ENCODE results near the gene OR5A1. TPM values are rescaled to one million over a fixed set of nuclear protein-coding genes. Genes with fewer than 3 reads are reported as not detected.

The OR5A1 gene
- total and polyA plus RNA-seq, 4 experiments from 2014 or later, result not detected

GRCh38 chr11:59473015-59473414, 36.7 kb downstream of the OR5A1 start, which contains the start of gene OR4D10:
OR4D10 (plus strand) TSS chr11:59473315; CDS start chr11:59477430, 4,115 bp downstream.
- CTCF ChIA-PET (ENCODE audit: partially characterized antibody), result no interaction called here
- POLR2A ChIA-PET (ENCODE audit: partially characterized antibody), result no interaction called here
- peaks cover 0 to 2% (median under 1%) of the 10 kb centered on the region in 4 donors for H3K4me1 Mint-ChIP-seq

GRCh38 chr11:59475176-59475575, 38.9 kb downstream of the OR5A1 start:
- intact Hi-C loops (cut with micrococcal nuclease), result no loop called here

More at GRCh38 chr11:59473015-59473414, 36.7 kb downstream of the OR5A1 start, which contains the start of gene OR4D10:
- DNase-seq, result no peak
- no peaks in the 10 kb centered on the region for H3K36me3 ChIP-seq (ENCODE audit: insufficient read depth, low read length)
- H3K4me3 Mint-ChIP-seq, result no peak within 1 kb of the TSS
- H3K4me3 ChIP-seq (ENCODE audit: low read length in 2 of 2), result no peak within 1 kb of the TSS
- intact Hi-C loops (cut with micrococcal nuclease), result no loop called here
- H3K9me3 ChIP-seq (ENCODE audit: control insufficient read depth in 1 of 2, low read length in 2 of 2), result no peaks in the 10 kb centered on the region
- no peaks in the 10 kb centered on the region for H3K27me3 ChIP-seq (ENCODE audit: insufficient read depth, low read length)
- H3K36me3 Mint-ChIP-seq, result no peaks in the 10 kb centered on the region
- no peaks in the 10 kb centered on the region for H3K9me3 Mint-ChIP-seq
- no peak within 1 kb of the TSS for H3K27ac Mint-ChIP-seq
- no peaks in the 10 kb centered on the region for H3K4me1 ChIP-seq (ENCODE audit: insufficient read depth, low read length)
- no peak within 1 kb of the TSS for H3K27ac ChIP-seq (ENCODE audit: low read depth, low read length)
- peaks cover 9 to 15% of the 10 kb centered on the region in 2 donors for H3K27me3 Mint-ChIP-seq

GRCh38 chr11:59479906-59480305, 43.6 kb downstream of the OR5A1 start:
- Mint-ChIP-seq H3K4me1 (peaks cover 0 to 2% (median under 1%) of the 10 kb centered on the region in 4 donors), H3K36me3 (no peaks in the 10 kb centered on the region), H3K9me3 (no peaks in the 10 kb centered on the region), H3K4me3 (no peak overlapping the region), H3K27me3 (peaks cover 6 to 17% of the 10 kb centered on the region in 2 donors), H3K27ac (no peak overlapping the region)
- Histone ChIP-seq H3K27me3 (ENCODE audit: insufficient read depth, low read length) (no peaks in the 10 kb centered on the region), H3K36me3 (ENCODE audit: insufficient read depth, low read length) (no peaks in the 10 kb centered on the region), H3K9me3 (ENCODE audit: control insufficient read depth in 1 of 2, low read length in 2 of 2) (no peaks in the 10 kb centered on the region), H3K27ac (ENCODE audit: low read depth, low read length) (no peak overlapping the region), H3K4me3 (ENCODE audit: low read length in 2 of 2) (no peak overlapping the region), H3K4me1 (ENCODE audit: insufficient read depth, low read length) (no peaks in the 10 kb centered on the region)
- no peak for DNase-seq
- intact Hi-C loops (cut with micrococcal nuclease), result no loop called here
- POLR2A ChIA-PET (ENCODE audit: partially characterized antibody), result no interaction called here
- CTCF ChIA-PET (ENCODE audit: partially characterized antibody), result no interaction called here

More at GRCh38 chr11:59475176-59475575, 38.9 kb downstream of the OR5A1 start:
- H3K36me3 ChIP-seq (ENCODE audit: insufficient read depth, low read length), result no peaks in the 10 kb centered on the region
- H3K4me1 ChIP-seq (ENCODE audit: insufficient read depth, low read length), result no peaks in the 10 kb centered on the region
- peaks cover 0 to 2% (median under 1%) of the 10 kb centered on the region in 4 donors for H3K4me1 Mint-ChIP-seq
- H3K27me3 Mint-ChIP-seq, result peaks cover 7 to 19% of the 10 kb centered on the region in 2 donors
- CTCF ChIA-PET (ENCODE audit: partially characterized antibody), result no interaction called here
- H3K9me3 ChIP-seq (ENCODE audit: control insufficient read depth in 1 of 2, low read length in 2 of 2), result no peaks in the 10 kb centered on the region
- POLR2A ChIA-PET (ENCODE audit: partially characterized antibody), result no interaction called here
- no peak overlapping the region for H3K4me3 ChIP-seq (ENCODE audit: low read length in 2 of 2)
- no peaks in the 10 kb centered on the region for H3K27me3 ChIP-seq (ENCODE audit: insufficient read depth, low read length)
- no peak overlapping the region for H3K27ac ChIP-seq (ENCODE audit: low read depth, low read length)
- no peak overlapping the region for H3K4me3 Mint-ChIP-seq
- H3K36me3 Mint-ChIP-seq, result no peaks in the 10 kb centered on the region
- no peak overlapping the region for H3K27ac Mint-ChIP-seq
- DNase-seq, result no peak
- H3K9me3 Mint-ChIP-seq, result no peaks in the 10 kb centered on the region

GRCh38 chr11:59480359-59480758, 44.1 kb downstream of the OR5A1 start:
- H3K36me3 ChIP-seq (ENCODE audit: insufficient read depth, low read length), result no peaks in the 10 kb centered on the region
- no peak overlapping the region for H3K4me3 Mint-ChIP-seq
- H3K27ac ChIP-seq (ENCODE audit: low read depth, low read length), result no peak overlapping the region
- H3K9me3 ChIP-seq (ENCODE audit: control insufficient read depth in 1 of 2, low read length in 2 of 2), result no peaks in the 10 kb centered on the region
- peaks cover 6 to 14% of the 10 kb centered on the region in 2 donors for H3K27me3 Mint-ChIP-seq
- no peak for DNase-seq
- no peak overlapping the region for H3K27ac Mint-ChIP-seq
- ChIA-PET POLR2A (ENCODE audit: partially characterized antibody) (no interaction called here), CTCF (ENCODE audit: partially characterized antibody) (no interaction called here)
- H3K36me3 Mint-ChIP-seq, result no peaks in the 10 kb centered on the region
- H3K9me3 Mint-ChIP-seq, result no peaks in the 10 kb centered on the region
- H3K4me1 Mint-ChIP-seq, result no peaks in the 10 kb centered on the region
- no peaks in the 10 kb centered on the region for H3K4me1 ChIP-seq (ENCODE audit: insufficient read depth, low read length)
- intact Hi-C loops (cut with micrococcal nuclease), result no loop called here
- no peaks in the 10 kb centered on the region for H3K27me3 ChIP-seq (ENCODE audit: insufficient read depth, low read length)
- no peak overlapping the region for H3K4me3 ChIP-seq (ENCODE audit: low read length in 2 of 2)

Other genes starting within 250 kb of the OR5A1 start
- gene MPEG1, start 223.5 kb upstream of the OR5A1 start, total RNA-seq, result 1 to 10 TPM; 2.1 to 2.7 TPM
- gene MPEG1, start 223.5 kb upstream of the OR5A1 start, polyA plus RNA-seq, result under 1 TPM; 0.14 to 0.25 TPM
- gene OR5AN1, start 77.6 kb upstream of the OR5A1 start, total RNA-seq, result not detected
- not detected for gene OR5AN1, start 77.6 kb upstream of the OR5A1 start, polyA plus RNA-seq
- not detected for gene OR5A2, start 10.1 kb upstream of the OR5A1 start, total RNA-seq
- gene OR5A2, start 10.1 kb upstream of the OR5A1 start, polyA plus RNA-seq, result not detected
- not detected for gene OR4D6, start 20.5 kb downstream of the OR5A1 start, total RNA-seq
- not detected for gene OR4D6, start 20.5 kb downstream of the OR5A1 start, polyA plus RNA-seq
- gene OR4D10, start 36.8 kb downstream of the OR5A1 start, total RNA-seq, result not detected
- gene OR4D10, start 36.8 kb downstream of the OR5A1 start, polyA plus RNA-seq, result not detected
- not detected for gene OR4D11, start 67.1 kb downstream of the OR5A1 start, total RNA-seq
- gene OR4D11, start 67.1 kb downstream of the OR5A1 start, polyA plus RNA-seq, result not detected
- gene OR4D9, start 75.1 kb downstream of the OR5A1 start, total RNA-seq, result not detected
- not detected for gene OR4D9, start 75.1 kb downstream of the OR5A1 start, polyA plus RNA-seq
- 10 to 100 TPM; 55.3 to 55.6 TPM for gene OSBP, start 179.3 kb downstream of the OR5A1 start, total RNA-seq
- 10 to 100 TPM; 17.4 to 41.5 TPM for gene OSBP, start 179.3 kb downstream of the OR5A1 start, polyA plus RNA-seq
- gene PATL1, start 232.6 kb downstream of the OR5A1 start, total RNA-seq, result 10 to 100 TPM; 45.3 to 45.5 TPM
- 1 to 10 TPM; 2.6 to 8.7 TPM for gene PATL1, start 232.6 kb downstream of the OR5A1 start, polyA plus RNA-seq